ENCODE results near the gene LTBP3. TPM values are rescaled to one million over a fixed set of nuclear protein-coding genes. Genes with fewer than 3 reads are reported as not detected.

Gene LTBP3
- total RNA-seq, 1 donor: 47.3 TPM

DNA sequence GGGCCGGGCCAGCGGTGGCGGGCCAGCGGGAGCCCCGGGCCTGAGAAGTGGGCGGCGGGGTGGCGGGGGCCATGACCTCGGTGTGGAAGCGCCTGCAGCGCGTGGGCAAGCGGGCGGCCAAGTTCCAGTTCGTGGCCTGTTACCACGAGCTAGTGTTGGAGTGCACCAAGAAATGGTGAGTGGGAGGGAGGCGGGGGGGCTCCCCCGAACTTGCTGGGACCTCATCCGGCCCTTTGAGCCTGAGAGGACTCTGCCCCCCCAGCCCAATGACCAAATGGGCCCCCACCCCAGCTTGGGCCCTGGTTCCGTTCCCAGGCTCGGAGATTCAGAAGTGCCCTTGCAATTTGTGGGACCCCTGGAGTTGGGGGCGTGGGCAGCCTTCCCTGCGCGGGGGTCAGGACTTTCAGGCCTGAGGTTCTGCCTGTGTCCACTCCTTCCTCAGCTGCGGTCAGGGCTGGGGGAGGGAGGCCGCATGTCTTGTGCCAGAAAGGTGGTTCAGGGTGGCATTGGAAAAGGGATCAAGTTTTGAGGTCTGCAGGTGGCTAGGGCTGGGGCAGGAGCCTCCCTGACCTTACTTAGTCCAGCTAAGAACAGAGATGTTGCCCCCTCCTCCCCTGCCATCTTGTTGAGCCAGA lies 18.2 kb upstream of the LTBP3 start:
- DNase-seq (ENCODE audit: low read depth): no peak
- peak overlapping the region; percentile 81 for H3K4me3 ChIP-seq (ENCODE audit: low read depth, low read length)
- TF ChIP-seq, protein P1, sequence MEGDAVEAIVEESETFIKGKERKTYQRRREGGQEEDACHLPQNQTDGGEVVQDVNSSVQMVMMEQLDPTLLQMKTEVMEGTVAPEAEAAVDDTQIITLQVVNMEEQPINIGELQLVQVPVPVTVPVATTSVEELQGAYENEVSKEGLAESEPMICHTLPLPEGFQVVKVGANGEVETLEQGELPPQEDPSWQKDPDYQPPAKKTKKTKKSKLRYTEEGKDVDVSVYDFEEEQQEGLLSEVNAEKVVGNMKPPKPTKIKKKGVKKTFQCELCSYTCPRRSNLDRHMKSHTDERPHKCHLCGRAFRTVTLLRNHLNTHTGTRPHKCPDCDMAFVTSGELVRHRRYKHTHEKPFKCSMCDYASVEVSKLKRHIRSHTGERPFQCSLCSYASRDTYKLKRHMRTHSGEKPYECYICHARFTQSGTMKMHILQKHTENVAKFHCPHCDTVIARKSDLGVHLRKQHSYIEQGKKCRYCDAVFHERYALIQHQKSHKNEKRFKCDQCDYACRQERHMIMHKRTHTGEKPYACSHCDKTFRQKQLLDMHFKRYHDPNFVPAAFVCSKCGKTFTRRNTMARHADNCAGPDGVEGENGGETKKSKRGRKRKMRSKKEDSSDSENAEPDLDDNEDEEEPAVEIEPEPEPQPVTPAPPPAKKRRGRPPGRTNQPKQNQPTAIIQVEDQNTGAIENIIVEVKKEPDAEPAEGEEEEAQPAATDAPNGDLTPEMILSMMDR (IDR thresholded peaks at IDR 0.05; ENCODE audit: insufficient read depth, low read length): no peak

DNA sequence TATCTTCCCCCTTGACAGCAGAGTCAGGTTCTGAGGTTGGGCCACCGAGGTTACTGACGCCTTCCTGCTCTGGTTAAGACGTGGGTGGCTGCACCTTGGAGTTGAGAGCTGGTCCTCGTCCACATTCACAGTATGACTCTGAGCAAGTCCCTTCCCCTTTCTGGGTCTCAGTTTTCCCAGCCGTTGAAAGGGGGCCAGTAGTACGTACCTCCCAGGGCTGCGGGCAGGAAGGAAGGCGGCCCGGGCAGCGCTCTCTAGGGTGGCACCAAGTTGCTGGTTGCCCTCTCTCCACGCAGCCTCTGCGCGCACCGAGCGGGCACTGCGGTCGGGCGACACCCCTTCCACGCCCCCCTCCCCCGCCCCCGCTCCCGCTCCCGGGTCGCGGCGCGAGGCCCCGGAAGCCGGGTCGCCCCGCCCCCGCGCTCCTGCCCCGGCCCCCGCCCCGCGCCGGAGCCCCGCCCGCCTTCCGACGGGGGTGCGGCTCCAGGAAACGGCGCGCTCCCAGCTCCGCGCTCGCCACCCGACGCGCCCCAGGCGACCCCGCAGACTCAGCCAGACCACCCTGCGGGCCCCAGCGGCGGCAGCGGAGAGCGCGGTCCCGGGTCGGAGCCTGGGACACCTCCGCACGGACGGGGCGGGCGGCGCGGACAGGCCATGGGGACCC lies 17.5 kb upstream of the LTBP3 start, which contains the start of gene EHBP1L1:
Gene EHBP1L1 (plus strand): TSS at position 486 of the 664 bp plus-strand sequence. CDS start 250 bp downstream, outside the sequence.
- DNase-seq (ENCODE audit: low read depth): peak; percentile 54
- peak within 1 kb of the TSS; percentile 81 for H3K4me3 ChIP-seq (ENCODE audit: low read depth, low read length)
- TF ChIP-seq, protein P1 (IDR thresholded peaks at IDR 0.05; ENCODE audit: insufficient read depth, low read length): no peak

DNA sequence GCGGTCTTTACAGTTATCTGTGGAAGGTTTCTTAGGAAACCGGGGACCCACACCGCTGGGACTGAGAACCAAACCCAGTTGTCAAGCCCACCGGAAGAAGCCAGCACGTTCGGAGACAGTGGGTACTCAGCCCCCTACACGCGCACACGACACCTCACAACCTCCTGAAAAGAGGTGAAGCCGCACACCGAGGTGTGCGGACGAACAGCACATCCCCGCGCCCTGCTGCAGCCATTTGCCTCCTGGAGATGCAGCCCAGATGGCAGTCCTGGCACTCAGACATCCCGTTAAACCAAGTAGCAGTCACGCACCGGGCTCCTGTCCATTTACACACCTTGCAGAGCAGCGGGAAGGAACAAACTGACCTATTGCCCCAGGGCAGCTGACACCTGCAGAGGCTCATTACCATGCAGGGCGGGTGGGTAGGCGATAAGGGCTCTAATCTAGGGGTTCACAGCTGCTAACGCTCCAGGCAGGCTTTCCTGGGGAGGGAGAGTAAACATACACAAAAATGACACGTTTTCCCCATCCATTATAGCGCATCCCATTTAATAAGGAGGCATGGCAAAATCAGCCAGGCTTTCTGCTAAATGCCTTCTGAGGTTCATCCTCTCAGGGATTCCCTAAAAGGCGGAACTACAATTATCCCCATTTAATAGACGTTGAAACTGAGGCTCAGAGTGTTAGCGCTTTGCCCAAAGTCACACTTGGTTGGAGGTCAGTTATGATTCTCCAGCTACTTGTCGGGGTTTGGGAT lies 16.8 kb upstream of the LTBP3 start:
- TF ChIP-seq, protein P1 (IDR thresholded peaks at IDR 0.05; ENCODE audit: insufficient read depth, low read length): no peak
- peak overlapping the region; percentile 69 for H3K4me3 ChIP-seq (ENCODE audit: low read depth, low read length)
- DNase-seq (ENCODE audit: low read depth): peak; percentile 33

DNA sequence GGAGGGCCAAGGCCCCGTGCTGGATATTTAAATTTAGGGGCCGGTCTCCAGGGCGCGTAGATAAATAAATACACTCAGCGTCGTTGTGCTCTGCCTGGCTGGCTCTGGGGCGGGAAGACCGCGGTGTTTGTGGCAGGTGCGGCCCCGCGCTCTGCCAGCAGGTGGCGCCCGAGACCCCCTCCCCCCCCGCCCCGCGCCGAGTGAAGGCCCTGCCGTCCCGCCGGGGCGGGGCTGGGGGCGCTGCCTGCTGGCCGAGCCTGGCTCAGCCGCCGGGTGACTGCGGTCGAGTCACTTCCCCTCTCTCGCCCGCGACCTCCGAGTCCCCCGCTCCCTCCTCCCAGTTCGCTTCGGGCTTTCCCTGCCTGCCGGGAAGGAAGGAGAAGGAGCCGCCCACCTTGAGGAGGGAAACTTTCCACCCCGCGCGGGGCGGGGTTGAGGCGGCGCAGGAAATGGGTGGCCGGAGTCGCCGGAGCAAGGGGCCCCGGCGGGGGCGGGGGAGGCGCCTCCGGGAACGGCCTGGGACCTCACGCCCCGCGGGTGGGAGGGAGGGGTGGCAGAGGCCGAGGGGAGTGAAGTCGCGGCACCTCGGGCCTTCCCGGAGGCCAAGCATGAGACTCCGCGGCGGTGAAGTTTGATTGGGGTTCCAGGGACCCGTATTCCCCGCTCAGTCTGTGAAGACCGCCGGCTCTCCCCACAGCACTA lies 16.1 kb upstream of the LTBP3 start:
- peak; percentile 95 for DNase-seq (ENCODE audit: low read depth)
- H3K4me3 ChIP-seq (ENCODE audit: low read depth, low read length): peak overlapping the region; percentile 93
- TF ChIP-seq, protein P1 (IDR thresholded peaks at IDR 0.05; ENCODE audit: insufficient read depth, low read length): peak; percentile 67

DNA sequence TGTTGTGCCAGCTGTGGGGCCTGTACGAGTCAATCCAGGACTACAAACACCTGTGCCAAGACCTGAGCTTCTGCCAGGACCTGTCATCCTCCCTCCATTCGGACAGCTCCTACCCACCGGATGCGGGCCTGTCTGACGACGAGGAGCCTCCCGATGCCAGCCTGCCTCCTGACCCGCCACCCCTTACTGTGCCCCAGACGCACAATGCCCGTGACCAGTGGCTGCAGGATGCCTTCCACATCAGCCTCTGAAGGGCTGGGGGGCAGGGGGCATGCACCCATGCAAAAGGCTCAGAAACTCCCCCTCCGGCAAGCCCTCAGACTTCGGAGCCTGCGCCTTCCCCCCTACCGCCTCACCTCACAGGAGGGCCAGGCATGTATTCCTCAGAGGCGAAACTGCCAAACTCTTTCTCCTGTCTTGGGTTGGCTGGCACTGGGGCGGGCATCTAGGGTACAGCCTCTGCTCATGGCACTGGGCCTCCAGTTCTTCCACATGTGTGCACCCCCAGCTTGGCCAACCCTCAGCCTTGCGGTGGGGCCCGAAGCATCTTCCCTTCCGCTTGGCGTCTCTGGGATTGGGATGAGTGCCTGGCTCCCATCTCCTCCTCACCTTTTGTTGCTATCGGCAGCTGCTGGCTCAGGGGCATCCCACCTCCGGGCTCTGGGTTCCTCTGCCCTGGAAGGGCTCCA lies 15.4 kb upstream of the LTBP3 start:
- TF ChIP-seq, protein P1 (IDR thresholded peaks at IDR 0.05; ENCODE audit: insufficient read depth, low read length): no peak
- no peak for DNase-seq (ENCODE audit: low read depth)
- H3K4me3 ChIP-seq (ENCODE audit: low read depth, low read length): peak overlapping the region; percentile 93
